ENCODE measurements around the gene MRPS27. TPM values are rescaled to one million over a fixed set of nuclear protein-coding genes. Genes with fewer than 3 reads are reported as not detected.
A peak's percentile ranks its signal among the peaks of the same experiment; 100 is the strongest.
"Not testable (repeated sequence)": the region's sequence is repeated elsewhere in the genome, so short reads cannot be mapped to it uniquely, and the experiment has no call there.

The MRPS27 gene
- total RNA-seq, 1 donor = 83.6 TPM

- no peak for DNase-seq (ENCODE audit: low read depth)
- H3K4me3 ChIP-seq (ENCODE audit: low read depth, low read length) = no peak overlapping the region
- no peak for TF ChIP-seq CTCF (IDR thresholded peaks at IDR 0.05; ENCODE audit: insufficient read depth, low read length)
Measured at GRCh38 chr5:72330712-72331111, 10.7 kb upstream of the MRPS27 start.

DNA sequence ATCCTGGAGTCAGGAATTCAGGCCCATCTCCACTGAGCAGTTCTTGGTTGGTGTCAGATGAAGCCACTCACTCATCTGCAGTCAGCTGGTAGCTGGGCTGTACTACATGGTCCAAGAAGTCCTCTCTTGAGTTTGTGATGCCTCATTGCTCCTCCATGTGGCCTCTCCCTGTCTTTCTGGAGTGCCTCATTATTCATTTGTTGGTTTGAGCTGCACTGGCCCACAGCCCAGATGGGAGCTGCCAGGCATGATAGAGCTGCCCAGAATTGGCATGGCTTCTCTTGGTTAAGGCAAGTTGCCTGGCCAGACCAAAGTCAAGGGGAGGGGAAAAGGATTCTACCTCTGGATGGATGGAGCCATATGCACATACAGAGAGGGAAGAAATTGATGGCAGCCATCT is 8.1 kb upstream of the MRPS27 start:
- peak; percentile 74 for DNase-seq (ENCODE audit: low read depth)
- TF ChIP-seq CTCF (IDR thresholded peaks at IDR 0.05; ENCODE audit: insufficient read depth, low read length) = no peak

GRCh38 chr5:72326306-72326649 is 6.2 kb upstream of the MRPS27 start:
- no peak overlapping the region for H3K4me3 ChIP-seq (ENCODE audit: low read depth, low read length)
- no peak for TF ChIP-seq CTCF (IDR thresholded peaks at IDR 0.05; ENCODE audit: insufficient read depth, low read length)
- DNase-seq (ENCODE audit: low read depth) = no peak

More for the DNA sequence above, 8.1 kb upstream of the MRPS27 start:
- no peak overlapping the region for H3K4me3 ChIP-seq (ENCODE audit: low read depth, low read length)

DNA sequence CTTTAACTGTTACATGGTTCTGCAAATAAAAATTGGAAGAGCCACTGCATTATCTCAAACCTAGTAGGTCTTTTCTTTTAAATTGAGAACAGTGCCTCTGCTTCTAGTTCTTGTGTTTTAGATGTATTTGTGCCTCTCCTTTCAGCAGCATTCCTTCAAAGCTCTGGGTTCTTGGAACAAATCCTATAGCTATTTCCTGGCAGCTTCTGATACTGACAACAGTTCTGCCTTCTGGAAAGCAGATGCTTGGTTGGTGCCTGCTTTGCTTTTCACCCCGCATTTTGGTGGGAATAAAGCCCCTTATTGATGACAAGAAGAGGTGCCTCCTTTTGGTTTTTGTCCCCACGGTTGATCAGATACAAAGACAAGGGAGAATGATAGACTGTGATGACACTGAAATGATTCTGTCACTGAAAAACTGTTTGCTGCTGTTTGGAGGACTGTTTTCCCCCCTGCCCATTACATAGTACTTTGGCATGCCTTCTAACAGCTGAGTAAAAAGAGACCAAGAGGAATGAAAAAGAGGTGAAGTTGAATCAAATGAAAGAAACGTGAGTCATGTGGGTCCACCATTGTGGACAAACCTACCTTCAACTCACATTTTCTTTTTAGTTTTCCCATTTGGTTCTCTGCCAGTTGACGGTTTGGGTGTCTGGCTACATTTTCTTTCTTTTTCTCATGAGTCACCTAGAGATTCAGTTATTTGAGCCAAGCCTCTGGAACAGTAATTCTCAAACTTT is 5.7 kb upstream of the MRPS27 start:
- peak; percentile 87 for DNase-seq (ENCODE audit: low read depth)
- no peak for TF ChIP-seq CTCF (IDR thresholded peaks at IDR 0.05; ENCODE audit: insufficient read depth, low read length)
- no peak overlapping the region for H3K4me3 ChIP-seq (ENCODE audit: low read depth, low read length)

GRCh38 chr5:72324189-72324825 is 4.3 kb upstream of the MRPS27 start:
- TF ChIP-seq CTCF (IDR thresholded peaks at IDR 0.05; ENCODE audit: insufficient read depth, low read length) = no peak
- H3K4me3 ChIP-seq (ENCODE audit: low read depth, low read length) = no peak overlapping the region
- DNase-seq (ENCODE audit: low read depth) = no peak

DNA sequence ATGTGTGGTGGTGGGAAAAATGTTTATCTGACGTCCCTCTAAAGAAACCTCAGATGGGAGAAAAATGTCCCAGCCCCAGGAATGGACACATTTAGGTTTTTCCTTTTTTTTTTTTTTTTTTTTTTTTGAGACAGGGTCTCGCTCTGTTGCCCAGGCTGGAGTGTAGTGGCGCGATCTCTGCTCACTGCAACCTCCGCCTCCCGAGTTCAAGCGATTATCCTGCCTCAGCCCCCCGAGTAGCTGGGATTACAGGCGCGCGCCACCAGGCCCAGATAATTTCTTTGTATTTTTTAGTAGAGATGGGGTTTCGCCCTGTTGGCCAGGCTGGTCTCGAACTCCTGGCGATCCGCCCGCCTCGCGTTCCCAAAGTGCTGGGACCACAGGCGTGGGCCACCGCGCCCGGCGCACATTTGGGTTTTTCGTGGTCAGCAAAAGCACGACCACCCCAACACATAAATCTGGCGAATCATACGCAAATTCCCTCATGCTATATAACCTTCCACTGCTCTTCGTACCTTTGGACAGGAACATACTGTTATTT is 535 bp downstream of the MRPS27 start:
- H3K4me3 ChIP-seq (ENCODE audit: low read depth, low read length) = peak overlapping the region; percentile 98
- not testable (repeated sequence) for DNase-seq (ENCODE audit: low read depth)

- H3K4me3 ChIP-seq (ENCODE audit: low read depth, low read length) = no peak overlapping the region
- DNase-seq (ENCODE audit: low read depth) = peak; percentile 80
- TF ChIP-seq CTCF (IDR thresholded peaks at IDR 0.05; ENCODE audit: insufficient read depth, low read length) = peak; percentile 36
Measured at GRCh38 chr5:72314571-72315172, 5.4 kb downstream of the MRPS27 start.

All from fibroblast of the aortic adventitia (primary cell).